T-helper 1 cell treated with Interleukin-12 subunit alpha and Interleukin-12 subunit beta and Interleukin-4 antibody, amounts not matched to agents 30 ng/mL and 1 ng/mL, for 36 hours (primary cell): ENCODE measurements around the gene ATP9B. TPM values are rescaled to one million over a fixed set of nuclear protein-coding genes. Genes with fewer than 3 reads are reported as not detected.
"Not testable (repeated sequence)": the region's sequence is repeated elsewhere in the genome, so short reads cannot be mapped to it uniquely, and the experiment has no call there.

ENCODE experiments used
- intact Hi-C: fragments of 100-400 bp; cut with micrococcal nuclease; formaldehyde crosslinking; loops from one replicate; pipeline ENCODE4 v1.15.1; 2024
- total RNA-seq: library from RNA; stranded (reverse); gene quantifications from 2 replicates; pipeline ENCODE4 v1.2.3, GENCODE V29; 2022

ATP9B gene
- total RNA-seq, 1 donor from 2014 or later: 27.7 TPM

GRCh38 chr18:79227621-79228020, 158.4 kb downstream of the ATP9B start:
- intact Hi-C loops: no loop called here

- intact Hi-C loops: no loop called here
Measured at GRCh38 chr18:79229431-79229830, 160.2 kb downstream of the ATP9B start.

- intact Hi-C loops: no loop called here
Measured at GRCh38 chr18:79234438-79234837, 165.2 kb downstream of the ATP9B start.

- intact Hi-C loops: no loop called here
Measured at GRCh38 chr18:79239631-79240030, 170.4 kb downstream of the ATP9B start.

GRCh38 chr18:79241755-79242154, 172.6 kb downstream of the ATP9B start:
- intact Hi-C loops: no loop called here

GRCh38 chr18:79242246-79242645, 173.1 kb downstream of the ATP9B start:
- intact Hi-C loops: no loop called here

GRCh38 chr18:79245517-79246001, 176.4 kb downstream of the ATP9B start:
- intact Hi-C loops: loop anchor here (1.0 to 2.0 kb wide), 2 partner anchors 177 to 260 kb away; partner anchors contain the start of gene ATP9B

- intact Hi-C loops: loop anchor here (1.0 to 2.0 kb wide), 2 partner anchors 178 to 261 kb away; partner anchors contain the start of gene ATP9B
Measured at GRCh38 chr18:79246309-79247108, 177.3 kb downstream of the ATP9B start.

GRCh38 chr18:79248495-79249060, 179.4 kb downstream of the ATP9B start:
- intact Hi-C loops: no loop called here

GRCh38 chr18:79250301-79250981, 181.2 kb downstream of the ATP9B start:
- intact Hi-C loops: no loop called here

- intact Hi-C loops: no loop called here
Measured at GRCh38 chr18:79251021-79251420, 181.8 kb downstream of the ATP9B start.

- intact Hi-C loops: no loop called here
Measured at GRCh38 chr18:79252904-79253633, 183.9 kb downstream of the ATP9B start.

- intact Hi-C loops: no loop called here
Measured at GRCh38 chr18:79257480-79257879, 188.3 kb downstream of the ATP9B start.

GRCh38 chr18:79258447-79258846, 189.3 kb downstream of the ATP9B start:
- intact Hi-C loops: no loop called here

GRCh38 chr18:79259218-79259617, 190.0 kb downstream of the ATP9B start:
- intact Hi-C loops: no loop called here

- intact Hi-C loops: no loop called here
Measured at GRCh38 chr18:79260023-79260422, 190.8 kb downstream of the ATP9B start.

- intact Hi-C loops: no loop called here
Measured at GRCh38 chr18:79260510-79260909, 191.3 kb downstream of the ATP9B start.

- intact Hi-C loops: not testable (repeated sequence)
Measured at GRCh38 chr18:79265068-79265467, 195.9 kb downstream of the ATP9B start.

GRCh38 chr18:79271812-79272211, 202.6 kb downstream of the ATP9B start:
- intact Hi-C loops: not testable (repeated sequence)

- intact Hi-C loops: no loop called here
Measured at GRCh38 chr18:79272916-79273315, 203.7 kb downstream of the ATP9B start.

- intact Hi-C loops: no loop called here
Measured at GRCh38 chr18:79274823-79275222, 205.6 kb downstream of the ATP9B start.
